ENCODE data around the gene PRR20G.

The PRR20G gene

GRCh38 chr3:127287840-127288239, at the start of gene PRR20G:
Gene PRR20G, minus strand, starts transcription at chr3:127288046. Its CDS starts 681 bp downstream, at chr3:127287365.
- TF ChIP-seq CTCF (IDR thresholded peaks at IDR 0.05; ENCODE audit: insufficient read depth, low read depth, low read length, missing control alignments), result no peak
- no peak for DNase-seq (ENCODE audit: low read depth)
- no peak within 1 kb of the TSS for H3K4me3 ChIP-seq (ENCODE audit: low read length)

GRCh38 chr3:127337001-127337400, 49.2 kb upstream of the PRR20G start:
- TF ChIP-seq CTCF (IDR thresholded peaks at IDR 0.05; ENCODE audit: insufficient read depth, low read depth, low read length, missing control alignments), result no peak
- no peak for DNase-seq (ENCODE audit: low read depth)
- no peak overlapping the region for H3K4me3 ChIP-seq (ENCODE audit: low read length)

GRCh38 chr3:127336101-127336500, 48.3 kb upstream of the PRR20G start:
- DNase-seq (ENCODE audit: low read depth), result no peak
- no peak for TF ChIP-seq CTCF (IDR thresholded peaks at IDR 0.05; ENCODE audit: insufficient read depth, low read depth, low read length, missing control alignments)

DNA sequence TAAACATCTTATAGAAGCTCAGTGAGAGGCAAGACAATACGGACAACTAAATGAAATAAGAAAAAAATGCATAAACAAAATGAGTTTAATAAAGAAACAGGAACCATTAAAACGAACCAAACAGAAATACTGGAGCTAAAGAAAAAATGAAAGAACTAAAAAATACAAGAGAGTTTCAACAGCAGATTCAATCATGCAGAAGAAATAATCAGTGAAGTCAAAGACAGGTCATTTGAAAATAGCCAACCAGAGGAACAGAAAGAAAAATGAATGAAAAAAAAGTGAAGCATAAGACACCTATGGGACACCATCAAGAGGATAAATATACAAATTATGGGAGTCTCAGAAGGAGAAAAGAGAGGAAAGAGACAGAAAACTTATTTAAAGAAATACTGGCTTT, 42.5 kb upstream of the PRR20G start:
- no peak for DNase-seq (ENCODE audit: low read depth)
- TF ChIP-seq CTCF (IDR thresholded peaks at IDR 0.05; ENCODE audit: insufficient read depth, low read depth, low read length, missing control alignments), result no peak
- H3K4me3 ChIP-seq (ENCODE audit: low read length), result no peak overlapping the region

More at GRCh38 chr3:127336101-127336500, 48.3 kb upstream of the PRR20G start:
- H3K4me3 ChIP-seq (ENCODE audit: low read length), result no peak overlapping the region

- H3K4me3 ChIP-seq (ENCODE audit: low read length), result no peak overlapping the region
- no peak for TF ChIP-seq CTCF (IDR thresholded peaks at IDR 0.05; ENCODE audit: insufficient read depth, low read depth, low read length, missing control alignments)
- no peak for DNase-seq (ENCODE audit: low read depth)
These were observed 41.9 kb upstream of the PRR20G start for GRCh38 chr3:127329631-127330285.

DNA sequence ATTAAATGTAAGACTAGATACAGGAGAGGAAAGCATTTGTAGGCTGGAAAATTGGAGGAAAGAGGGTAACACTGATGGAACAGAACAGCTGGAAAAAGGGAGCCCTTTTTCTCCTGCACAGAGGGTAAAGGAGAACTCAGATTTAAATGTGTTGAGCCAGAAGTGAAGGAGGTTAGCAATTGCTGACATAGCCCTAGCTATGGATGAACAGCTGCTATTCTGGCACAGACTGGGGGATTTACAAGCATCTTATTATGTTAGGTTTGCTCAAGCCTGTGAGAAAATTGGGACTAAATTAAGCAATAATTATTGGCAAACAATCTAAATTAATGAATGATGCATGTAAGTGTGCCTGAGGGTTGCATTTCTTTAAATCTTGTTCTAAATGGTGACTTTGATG, 40.6 kb upstream of the PRR20G start:
- DNase-seq (ENCODE audit: low read depth), result no peak
- no peak for TF ChIP-seq CTCF (IDR thresholded peaks at IDR 0.05; ENCODE audit: insufficient read depth, low read depth, low read length, missing control alignments)
- no peak overlapping the region for H3K4me3 ChIP-seq (ENCODE audit: low read length)

DNA sequence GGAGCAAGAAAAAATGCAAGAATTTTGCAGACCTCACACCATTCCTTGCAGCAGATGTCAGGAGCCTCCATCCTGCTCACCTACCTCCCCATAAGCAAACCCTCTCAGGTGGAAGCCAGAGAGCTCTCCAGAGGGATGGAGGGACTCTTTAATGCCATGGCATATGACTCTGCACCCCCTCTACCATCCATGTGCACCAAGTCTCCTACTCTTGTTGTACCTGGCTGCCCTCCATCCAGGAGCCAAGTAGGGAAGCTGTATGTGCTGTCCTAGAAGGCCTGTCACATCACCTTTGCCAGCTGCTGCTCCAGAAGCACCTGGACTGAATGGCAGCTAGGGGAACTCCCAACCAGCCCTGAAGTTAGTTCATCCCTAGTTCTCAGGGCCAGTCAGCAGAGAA, 38.5 kb upstream of the PRR20G start:
- DNase-seq (ENCODE audit: low read depth), result no peak

More for the DNA sequence above, 38.5 kb upstream of the PRR20G start:
- no peak for TF ChIP-seq CTCF (IDR thresholded peaks at IDR 0.05; ENCODE audit: insufficient read depth, low read depth, low read length, missing control alignments)
- H3K4me3 ChIP-seq (ENCODE audit: low read length), result no peak overlapping the region

Data from epithelial cell of esophagus (primary cell).